ENCODE measurements around the gene PRKCZ. TPM values are rescaled to one million over a fixed set of nuclear protein-coding genes. Genes with fewer than 3 reads are reported as not detected.

PRKCZ gene
- total RNA-seq, 1 experiment from 2014 or later, result 56.8 TPM

DNA sequence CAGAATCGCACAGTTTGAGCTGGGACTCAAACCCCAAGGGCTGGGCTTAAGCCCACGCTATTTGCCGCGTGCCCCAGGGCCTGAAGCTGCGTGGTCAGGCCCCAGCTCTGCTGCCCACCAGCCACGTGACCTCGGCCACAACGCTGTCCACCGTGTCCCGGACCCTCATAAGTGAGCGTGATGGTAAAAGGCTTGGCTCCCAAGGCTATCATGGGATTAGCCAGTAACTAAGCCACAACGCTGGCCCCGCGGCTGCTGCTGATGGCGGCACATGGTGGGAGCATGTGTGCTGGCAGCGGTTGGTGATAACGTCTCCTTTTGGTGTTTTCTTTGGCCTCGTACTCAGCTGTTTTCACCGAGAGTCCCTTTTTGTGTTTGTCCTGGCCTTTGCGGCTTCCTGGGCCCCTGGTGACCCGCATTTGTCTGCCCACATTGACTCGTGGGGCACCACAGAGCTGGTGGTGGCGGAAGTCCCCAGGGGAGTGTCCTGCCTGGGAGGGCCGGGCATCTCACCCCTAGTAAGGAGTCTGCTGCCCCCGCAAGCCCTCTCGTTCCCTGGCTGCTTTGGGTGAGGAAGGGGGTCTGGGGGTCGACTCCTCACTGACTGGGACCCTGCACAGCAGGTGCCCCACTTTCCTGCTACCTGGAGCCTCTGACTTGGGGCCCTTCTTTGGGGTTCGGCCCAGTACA is 29.3 kb downstream of the PRKCZ start:
- intact Hi-C loops (cut with micrococcal nuclease), result no loop called here
- no TSS peak for BruUV-seq (replicated peaks)
- Histone ChIP-seq H3K4me2 (ENCODE audit: low read length) (no peak overlapping the region), H3K4me1 (ENCODE audit: insufficient read depth, low read length) (no peaks in the 10 kb centered on the region), H3K9me3 (ENCODE audit: low read length) (peaks cover 14% of the 10 kb centered on the region), H2AFZ (ENCODE audit: low read length) (no peak overlapping the region), H4K20me1 (ENCODE audit: low read length) (no peaks in the 10 kb centered on the region), H3F3A (ENCODE audit: low read length, unreplicated experiment) (no peaks in the 10 kb centered on the region), H3K36me3 (ENCODE audit: low read depth, low read length) (peaks cover 20% of the 10 kb centered on the region), H3K9me2 (replicated peaks; ENCODE audit: low read length) (no peaks in the 10 kb centered on the region), H3K9ac (ENCODE audit: low read length) (no peak overlapping the region), H3K27me3 (ENCODE audit: low read length) (no peaks in the 10 kb centered on the region), H3K79me2 (ENCODE audit: low read length) (no peaks in the 10 kb centered on the region; the same call in 1 of the 2 replicates), H3K27ac (ENCODE audit: low read length) (no peak overlapping the region), H3K4me3 (ENCODE audit: low read length) (no peak overlapping the region)
- POLR2A ChIA-PET (ENCODE audit: unreplicated experiment), result no interaction called here
- ATAC-seq (no peak), DNase-seq (no peak)
- TF ChIP-seq EZH2 (IDR thresholded peaks at IDR 0.05; ENCODE audit: low read length, unreplicated experiment), result no peak
- TF ChIP-seq EZH2phosphoT487 (IDR thresholded peaks at IDR 0.05; ENCODE audit: borderline replicate concordance, low read length), result no peak
- CTCF ChIA-PET, result no interaction called here

DNA sequence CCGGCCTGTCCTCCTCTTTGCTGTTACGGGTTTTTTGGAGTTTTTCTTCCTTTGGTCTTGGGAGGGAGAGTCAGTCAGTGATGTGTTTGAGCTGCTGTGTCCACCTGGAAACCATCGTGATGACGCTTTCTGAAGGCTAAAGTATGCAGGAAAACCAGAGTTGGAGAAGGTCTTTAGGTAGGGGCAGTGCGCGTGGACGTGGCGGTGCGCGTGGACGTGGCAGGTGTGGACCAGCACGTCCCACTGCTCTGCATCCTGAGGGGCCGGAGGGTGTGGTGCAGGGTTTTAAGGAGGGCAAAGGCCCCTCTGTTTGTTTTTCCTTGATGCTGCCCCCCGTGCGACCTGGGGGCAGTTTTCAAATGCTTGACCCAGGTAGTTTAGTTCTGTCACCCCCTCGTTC is 29.9 kb downstream of the PRKCZ start:
- no TSS peak for BruUV-seq (replicated peaks)
- no peaks in the 10 kb centered on the region; the same call in 1 of the 2 replicates for H3K79me2 ChIP-seq (ENCODE audit: low read length)
- H3K9ac ChIP-seq (ENCODE audit: low read length), result no peak overlapping the region
- no peaks in the 10 kb centered on the region for H3K27me3 ChIP-seq (ENCODE audit: low read length)
- no peaks in the 10 kb centered on the region for H3K4me1 ChIP-seq (ENCODE audit: insufficient read depth, low read length)
- H4K20me1 ChIP-seq (ENCODE audit: low read length), result no peaks in the 10 kb centered on the region
- H3K27ac ChIP-seq (ENCODE audit: low read length), result no peak overlapping the region
- DNase-seq (no peak), ATAC-seq (no peak)
- H3K9me3 ChIP-seq (ENCODE audit: low read length), result peaks cover 14% of the 10 kb centered on the region
- ChIA-PET CTCF (no interaction called here), POLR2A (ENCODE audit: unreplicated experiment) (no interaction called here)
- no peaks in the 10 kb centered on the region for H3F3A ChIP-seq (ENCODE audit: low read length, unreplicated experiment)
- intact Hi-C loops (cut with micrococcal nuclease), result no loop called here
- H2AFZ ChIP-seq (ENCODE audit: low read length), result no peak overlapping the region
- no peak overlapping the region for H3K4me3 ChIP-seq (ENCODE audit: low read length)
- peaks cover 20% of the 10 kb centered on the region for H3K36me3 ChIP-seq (ENCODE audit: low read depth, low read length)
- H3K4me2 ChIP-seq (ENCODE audit: low read length), result no peak overlapping the region
- no peaks in the 10 kb centered on the region for H3K9me2 ChIP-seq (replicated peaks; ENCODE audit: low read length)
- no peak for TF ChIP-seq EZH2 (IDR thresholded peaks at IDR 0.05; ENCODE audit: low read length, unreplicated experiment)
- TF ChIP-seq, protein P1, sequence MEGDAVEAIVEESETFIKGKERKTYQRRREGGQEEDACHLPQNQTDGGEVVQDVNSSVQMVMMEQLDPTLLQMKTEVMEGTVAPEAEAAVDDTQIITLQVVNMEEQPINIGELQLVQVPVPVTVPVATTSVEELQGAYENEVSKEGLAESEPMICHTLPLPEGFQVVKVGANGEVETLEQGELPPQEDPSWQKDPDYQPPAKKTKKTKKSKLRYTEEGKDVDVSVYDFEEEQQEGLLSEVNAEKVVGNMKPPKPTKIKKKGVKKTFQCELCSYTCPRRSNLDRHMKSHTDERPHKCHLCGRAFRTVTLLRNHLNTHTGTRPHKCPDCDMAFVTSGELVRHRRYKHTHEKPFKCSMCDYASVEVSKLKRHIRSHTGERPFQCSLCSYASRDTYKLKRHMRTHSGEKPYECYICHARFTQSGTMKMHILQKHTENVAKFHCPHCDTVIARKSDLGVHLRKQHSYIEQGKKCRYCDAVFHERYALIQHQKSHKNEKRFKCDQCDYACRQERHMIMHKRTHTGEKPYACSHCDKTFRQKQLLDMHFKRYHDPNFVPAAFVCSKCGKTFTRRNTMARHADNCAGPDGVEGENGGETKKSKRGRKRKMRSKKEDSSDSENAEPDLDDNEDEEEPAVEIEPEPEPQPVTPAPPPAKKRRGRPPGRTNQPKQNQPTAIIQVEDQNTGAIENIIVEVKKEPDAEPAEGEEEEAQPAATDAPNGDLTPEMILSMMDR (conservative IDR thresholded peaks at IDR 0.05; ENCODE audit: low read depth, low read length), result no peak
- TF ChIP-seq EZH2phosphoT487 (IDR thresholded peaks at IDR 0.05; ENCODE audit: borderline replicate concordance, low read length), result no peak

GRCh38 chr1:2080884-2081283 is 30.7 kb downstream of the PRKCZ start:
- no peak overlapping the region for H3K4me2 ChIP-seq (ENCODE audit: low read length)
- no peaks in the 10 kb centered on the region; the same call in 1 of the 2 replicates for H3K79me2 ChIP-seq (ENCODE audit: low read length)
- H3K36me3 ChIP-seq (ENCODE audit: low read depth, low read length), result peaks cover 20% of the 10 kb centered on the region
- no TSS peak for BruUV-seq (replicated peaks)
- no peaks in the 10 kb centered on the region for H4K20me1 ChIP-seq (ENCODE audit: low read length)
- H2AFZ ChIP-seq (ENCODE audit: low read length), result no peak overlapping the region
- H3K9me2 ChIP-seq (replicated peaks; ENCODE audit: low read length), result no peaks in the 10 kb centered on the region
- no peak overlapping the region for H3K4me3 ChIP-seq (ENCODE audit: low read length)
- no peak overlapping the region for H3K9ac ChIP-seq (ENCODE audit: low read length)
- no peak for ATAC-seq
- H3K4me1 ChIP-seq (ENCODE audit: insufficient read depth, low read length), result no peaks in the 10 kb centered on the region
- TF ChIP-seq, protein P1 (conservative IDR thresholded peaks at IDR 0.05; ENCODE audit: low read depth, low read length), result no peak
- no peak for TF ChIP-seq EZH2 (IDR thresholded peaks at IDR 0.05; ENCODE audit: low read length, unreplicated experiment)
- TF ChIP-seq EZH2phosphoT487 (IDR thresholded peaks at IDR 0.05; ENCODE audit: borderline replicate concordance, low read length), result no peak
- no peaks in the 10 kb centered on the region for H3K27me3 ChIP-seq (ENCODE audit: low read length)
- DNase-seq, result no peak
- peaks cover 14% of the 10 kb centered on the region for H3K9me3 ChIP-seq (ENCODE audit: low read length)
- H3F3A ChIP-seq (ENCODE audit: low read length, unreplicated experiment), result no peaks in the 10 kb centered on the region
- CTCF ChIA-PET, result no interaction called here
- POLR2A ChIA-PET (ENCODE audit: unreplicated experiment), result no interaction called here
- no peak overlapping the region for H3K27ac ChIP-seq (ENCODE audit: low read length)
- intact Hi-C loops (cut with micrococcal nuclease), result no loop called here

All from PC-3 (cell line).